ENCODE measurements around the gene TBCC.

DNA sequence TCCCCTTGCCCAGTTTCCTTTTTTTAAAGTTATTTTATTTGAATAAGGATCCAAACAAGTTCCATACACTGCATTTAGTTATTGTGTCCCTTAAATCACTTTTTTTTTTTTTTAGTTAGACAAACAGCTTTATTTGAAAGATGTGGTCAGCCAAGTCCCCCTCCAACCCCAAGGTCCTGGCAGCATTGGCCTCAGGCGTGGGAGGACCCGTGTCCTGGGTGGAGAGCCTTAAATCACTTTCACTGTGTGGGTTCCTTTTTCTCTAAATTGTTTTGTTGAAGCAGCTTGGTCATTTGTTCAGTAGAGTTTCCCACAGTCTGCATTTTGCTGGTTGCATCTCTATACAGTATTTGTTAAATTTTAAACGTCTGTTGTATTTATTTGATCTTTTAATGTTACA, 5.2 kb upstream of the TBCC start:
- no peak for TF ChIP-seq POLR2A (IDR thresholded peaks at IDR 0.05)
- TF ChIP-seq, protein P1, sequence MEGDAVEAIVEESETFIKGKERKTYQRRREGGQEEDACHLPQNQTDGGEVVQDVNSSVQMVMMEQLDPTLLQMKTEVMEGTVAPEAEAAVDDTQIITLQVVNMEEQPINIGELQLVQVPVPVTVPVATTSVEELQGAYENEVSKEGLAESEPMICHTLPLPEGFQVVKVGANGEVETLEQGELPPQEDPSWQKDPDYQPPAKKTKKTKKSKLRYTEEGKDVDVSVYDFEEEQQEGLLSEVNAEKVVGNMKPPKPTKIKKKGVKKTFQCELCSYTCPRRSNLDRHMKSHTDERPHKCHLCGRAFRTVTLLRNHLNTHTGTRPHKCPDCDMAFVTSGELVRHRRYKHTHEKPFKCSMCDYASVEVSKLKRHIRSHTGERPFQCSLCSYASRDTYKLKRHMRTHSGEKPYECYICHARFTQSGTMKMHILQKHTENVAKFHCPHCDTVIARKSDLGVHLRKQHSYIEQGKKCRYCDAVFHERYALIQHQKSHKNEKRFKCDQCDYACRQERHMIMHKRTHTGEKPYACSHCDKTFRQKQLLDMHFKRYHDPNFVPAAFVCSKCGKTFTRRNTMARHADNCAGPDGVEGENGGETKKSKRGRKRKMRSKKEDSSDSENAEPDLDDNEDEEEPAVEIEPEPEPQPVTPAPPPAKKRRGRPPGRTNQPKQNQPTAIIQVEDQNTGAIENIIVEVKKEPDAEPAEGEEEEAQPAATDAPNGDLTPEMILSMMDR (IDR thresholded peaks at IDR 0.05), result no peak
